Measurements from ENCODE around the gene PGGHG. TPM values are rescaled to one million over a fixed set of nuclear protein-coding genes. Genes with fewer than 3 reads are reported as not detected.

The PGGHG gene
- polyA plus RNA-seq, 1 donor from 2014 or later: 2.1 TPM

DNA sequence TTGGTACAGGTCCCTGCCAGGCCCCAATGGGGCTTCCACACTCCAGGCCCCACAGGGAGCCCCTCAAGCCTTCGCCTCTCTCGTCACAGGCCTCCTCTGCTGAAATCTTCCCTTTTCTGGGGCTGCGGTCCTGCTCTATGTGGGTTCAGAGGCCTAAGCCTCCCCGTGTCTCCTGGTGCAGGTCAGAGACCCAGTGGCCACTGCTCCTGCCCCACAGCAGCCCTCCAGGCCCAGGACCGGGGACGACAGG is 37.6 kb downstream of the PGGHG start:
- H3F3A ChIP-seq (ENCODE audit: insufficient read depth, low read length, poor library complexity, severe bottlenecking): no peaks in the 10 kb centered on the region
- no peak overlapping the region for H3K4me2 ChIP-seq (ENCODE audit: low read length)
- peak overlapping the region; percentile 20 for H3K9ac ChIP-seq (ENCODE audit: low read length)
- H3K9me2 ChIP-seq (ENCODE audit: insufficient read depth, low read length): no peaks in the 10 kb centered on the region
- H3K27me3 ChIP-seq (ENCODE audit: insufficient read depth, low read depth, low read length): no peaks in the 10 kb centered on the region
- H2AFZ ChIP-seq (ENCODE audit: low read depth, low read length): no peak overlapping the region
- H3K79me2 ChIP-seq (replicated peaks; ENCODE audit: insufficient read depth, low read length): no peaks in the 10 kb centered on the region
- H3K27ac ChIP-seq (ENCODE audit: low read length): no peak overlapping the region
- TF ChIP-seq SMC3 (conservative IDR thresholded peaks at IDR 0.05; ENCODE audit: poor library complexity): no peak
- no peak for TF ChIP-seq CTCF (IDR thresholded peaks at IDR 0.05; ENCODE audit: poor library complexity, severe bottlenecking)
- no peak for TF ChIP-seq POLR2AphosphoS5 (IDR thresholded peaks at IDR 0.05)
- TF ChIP-seq REST (IDR thresholded peaks at IDR 0.05; ENCODE audit: borderline replicate concordance): no peak
- no peak for TF ChIP-seq EZH2 (IDR thresholded peaks at IDR 0.05; ENCODE audit: borderline replicate concordance, insufficient read depth, low read length, poor library complexity, severe bottlenecking)
- no peak for TF ChIP-seq TAF1 (IDR thresholded peaks at IDR 0.05; ENCODE audit: low read depth)
- TF ChIP-seq EP300 (conservative IDR thresholded peaks at IDR 0.05; ENCODE audit: poor library complexity, severe bottlenecking): no peak
- TF ChIP-seq RAD21 (conservative IDR thresholded peaks at IDR 0.05): no peak
- TF ChIP-seq MXI1 (conservative IDR thresholded peaks at IDR 0.05; ENCODE audit: poor library complexity, severe bottlenecking): no peak
- no peaks in the 10 kb centered on the region for H3K9me3 ChIP-seq (ENCODE audit: low read length)
- H3K4me3 ChIP-seq (ENCODE audit: low read length): no peak overlapping the region
- H4K20me1 ChIP-seq (ENCODE audit: insufficient read depth): no peaks in the 10 kb centered on the region
- no peaks in the 10 kb centered on the region for H3K36me3 ChIP-seq (ENCODE audit: insufficient read depth, low read length)

DNA sequence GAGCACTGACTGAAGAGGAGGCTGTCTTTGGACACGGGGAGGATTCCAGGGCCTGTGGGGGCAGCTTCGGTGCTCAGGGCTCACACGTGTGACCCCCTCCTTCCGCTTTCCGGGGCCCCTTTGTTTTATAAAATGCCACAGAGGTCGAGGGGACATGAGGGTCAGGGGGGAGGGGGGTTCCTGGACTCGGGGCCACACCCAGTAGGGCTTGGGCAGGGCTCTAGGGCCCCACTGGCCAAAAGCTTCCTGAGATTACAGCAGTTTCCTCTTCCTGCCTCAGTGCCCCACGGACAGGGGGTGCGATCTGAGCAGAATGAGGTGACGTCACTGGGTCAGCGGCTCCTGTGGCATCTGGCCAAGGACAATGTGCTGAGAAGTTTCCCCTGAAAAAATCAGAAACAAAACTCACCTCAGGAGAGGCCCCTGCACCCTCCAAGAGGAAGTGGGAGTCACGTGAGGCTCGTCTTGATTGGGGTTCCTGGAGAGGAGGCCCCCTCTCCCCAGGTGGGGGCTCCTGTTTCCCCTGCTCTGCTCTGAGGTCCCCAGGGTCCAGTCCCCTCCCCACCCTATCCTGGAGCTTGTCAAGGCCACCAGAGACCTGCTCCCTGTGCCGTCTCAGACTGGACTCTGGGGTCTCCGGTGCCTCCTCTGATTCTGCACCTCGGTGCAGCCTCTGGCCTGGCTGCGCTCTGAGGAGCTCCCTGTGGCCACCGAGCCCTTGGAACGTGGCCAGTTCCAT is 38.1 kb downstream of the PGGHG start:
- Histone ChIP-seq H3K9ac (ENCODE audit: low read length) (no peak overlapping the region), H3K4me3 (ENCODE audit: low read length) (no peak overlapping the region), H4K20me1 (ENCODE audit: insufficient read depth) (no peaks in the 10 kb centered on the region), H2AFZ (ENCODE audit: low read depth, low read length) (no peak overlapping the region), H3K9me3 (ENCODE audit: low read length) (no peaks in the 10 kb centered on the region), H3K4me2 (ENCODE audit: low read length) (no peak overlapping the region), H3F3A (ENCODE audit: insufficient read depth, low read length, poor library complexity, severe bottlenecking) (no peaks in the 10 kb centered on the region), H3K79me2 (replicated peaks; ENCODE audit: insufficient read depth, low read length) (no peaks in the 10 kb centered on the region), H3K36me3 (ENCODE audit: insufficient read depth, low read length) (no peaks in the 10 kb centered on the region), H3K27ac (ENCODE audit: low read length) (no peak overlapping the region), H3K27me3 (ENCODE audit: insufficient read depth, low read depth, low read length) (no peaks in the 10 kb centered on the region), H3K9me2 (ENCODE audit: insufficient read depth, low read length) (no peaks in the 10 kb centered on the region)
- TF ChIP-seq TAF1 (IDR thresholded peaks at IDR 0.05; ENCODE audit: low read depth): no peak
- no peak for TF ChIP-seq RAD21 (conservative IDR thresholded peaks at IDR 0.05)
- no peak for TF ChIP-seq CTCF (IDR thresholded peaks at IDR 0.05; ENCODE audit: poor library complexity, severe bottlenecking)
- TF ChIP-seq SMC3 (conservative IDR thresholded peaks at IDR 0.05; ENCODE audit: poor library complexity): no peak
- TF ChIP-seq MXI1 (conservative IDR thresholded peaks at IDR 0.05; ENCODE audit: poor library complexity, severe bottlenecking): no peak
- no peak for TF ChIP-seq REST (IDR thresholded peaks at IDR 0.05; ENCODE audit: borderline replicate concordance)
- TF ChIP-seq POLR2AphosphoS5 (IDR thresholded peaks at IDR 0.05): no peak

All from neural cell (in vitro differentiated cells).